Measurements from ENCODE around the gene ZNF618. TPM values are rescaled to one million over a fixed set of nuclear protein-coding genes. Genes with fewer than 3 reads are reported as not detected.

ZNF618 gene
- total RNA-seq, 1 donor from 2014 or later, result 1.9 TPM

DNA sequence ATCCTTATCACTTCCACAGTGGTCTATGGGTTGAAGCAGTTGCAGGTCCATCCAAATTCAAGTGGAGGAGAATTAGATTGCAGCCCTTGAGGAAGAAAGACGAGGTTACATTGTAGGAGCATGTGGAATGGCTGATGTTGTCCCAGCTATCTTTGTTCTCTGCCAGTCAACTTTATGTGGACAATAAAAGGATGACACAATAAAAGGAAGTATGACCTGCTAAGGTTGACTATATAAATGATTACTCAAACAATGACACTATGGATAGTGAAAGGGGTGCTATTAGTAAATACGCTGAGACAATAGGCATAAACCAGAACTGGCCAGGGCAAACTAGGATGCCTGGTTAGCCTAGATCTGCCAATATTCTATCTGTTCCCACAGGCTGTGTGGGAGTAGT is 12.8 kb upstream of the ZNF618 start:
- Histone ChIP-seq H3K36me3 (no peaks in the 10 kb centered on the region), H3K27me3 (ENCODE audit: low read depth) (peaks cover 46% of the 10 kb centered on the region), H3K4me1 (no peaks in the 10 kb centered on the region), H3K9me3 (replicated peaks) (peaks cover 5% of the 10 kb centered on the region), H3K27ac (replicated peaks) (no peak overlapping the region), H3K4me3 (no peak overlapping the region)
- TF ChIP-seq, protein P1, sequence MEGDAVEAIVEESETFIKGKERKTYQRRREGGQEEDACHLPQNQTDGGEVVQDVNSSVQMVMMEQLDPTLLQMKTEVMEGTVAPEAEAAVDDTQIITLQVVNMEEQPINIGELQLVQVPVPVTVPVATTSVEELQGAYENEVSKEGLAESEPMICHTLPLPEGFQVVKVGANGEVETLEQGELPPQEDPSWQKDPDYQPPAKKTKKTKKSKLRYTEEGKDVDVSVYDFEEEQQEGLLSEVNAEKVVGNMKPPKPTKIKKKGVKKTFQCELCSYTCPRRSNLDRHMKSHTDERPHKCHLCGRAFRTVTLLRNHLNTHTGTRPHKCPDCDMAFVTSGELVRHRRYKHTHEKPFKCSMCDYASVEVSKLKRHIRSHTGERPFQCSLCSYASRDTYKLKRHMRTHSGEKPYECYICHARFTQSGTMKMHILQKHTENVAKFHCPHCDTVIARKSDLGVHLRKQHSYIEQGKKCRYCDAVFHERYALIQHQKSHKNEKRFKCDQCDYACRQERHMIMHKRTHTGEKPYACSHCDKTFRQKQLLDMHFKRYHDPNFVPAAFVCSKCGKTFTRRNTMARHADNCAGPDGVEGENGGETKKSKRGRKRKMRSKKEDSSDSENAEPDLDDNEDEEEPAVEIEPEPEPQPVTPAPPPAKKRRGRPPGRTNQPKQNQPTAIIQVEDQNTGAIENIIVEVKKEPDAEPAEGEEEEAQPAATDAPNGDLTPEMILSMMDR (IDR thresholded peaks at IDR 0.05; ENCODE audit: borderline replicate concordance), result no peak
- DNase-seq, result no peak
- intact Hi-C loops (cut with micrococcal nuclease), result no loop called here

DNA sequence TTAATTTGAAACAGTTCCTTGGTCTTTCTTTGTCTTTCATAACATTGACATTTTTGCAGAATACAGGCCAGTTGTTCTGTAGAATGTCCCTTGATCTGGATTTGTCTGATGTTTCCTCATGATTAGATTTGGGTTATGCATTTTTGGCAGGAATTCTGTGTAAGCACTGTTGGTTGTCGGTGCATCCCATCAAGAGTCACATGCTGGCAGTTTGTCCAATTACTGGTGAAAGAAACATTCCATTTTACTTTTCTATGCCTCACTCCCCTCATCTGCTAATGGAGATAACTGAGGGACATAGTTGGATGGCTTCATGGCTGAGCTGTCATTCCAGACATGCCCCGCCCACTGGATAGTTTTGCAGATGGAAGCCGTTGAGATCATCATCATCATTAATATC is 7.6 kb upstream of the ZNF618 start:
- H3K36me3 ChIP-seq, result no peaks in the 10 kb centered on the region
- no peak for DNase-seq
- intact Hi-C loops (cut with micrococcal nuclease), result no loop called here
- H3K27ac ChIP-seq (replicated peaks), result no peak overlapping the region
- peaks cover 11% of the 10 kb centered on the region for H3K27me3 ChIP-seq (ENCODE audit: low read depth)
- H3K4me1 ChIP-seq, result no peaks in the 10 kb centered on the region
- H3K9me3 ChIP-seq (replicated peaks), result no peaks in the 10 kb centered on the region
- H3K4me3 ChIP-seq, result no peak overlapping the region
- TF ChIP-seq, protein P1 (IDR thresholded peaks at IDR 0.05; ENCODE audit: borderline replicate concordance), result no peak

- Histone ChIP-seq H3K9me3 (replicated peaks) (no peaks in the 10 kb centered on the region), H3K27me3 (ENCODE audit: low read depth) (peaks cover 3% of the 10 kb centered on the region), H3K4me3 (no peak overlapping the region), H3K4me1 (peaks cover 11% of the 10 kb centered on the region), H3K27ac (replicated peaks) (no peak overlapping the region), H3K36me3 (no peaks in the 10 kb centered on the region)
- TF ChIP-seq, protein P1 (IDR thresholded peaks at IDR 0.05; ENCODE audit: borderline replicate concordance), result no peak
- DNase-seq, result no peak
- intact Hi-C loops (cut with micrococcal nuclease), result no loop called here
These were observed 3.5 kb upstream of the ZNF618 start for GRCh38 chr9:113872485-113873143.

- intact Hi-C loops (cut with micrococcal nuclease), result no loop called here
- Histone ChIP-seq H3K27me3 (ENCODE audit: low read depth) (peaks cover 3% of the 10 kb centered on the region), H3K36me3 (no peaks in the 10 kb centered on the region), H3K9me3 (replicated peaks) (no peaks in the 10 kb centered on the region), H3K4me3 (no peak overlapping the region), H3K27ac (replicated peaks) (no peak overlapping the region), H3K4me1 (peaks cover 19% of the 10 kb centered on the region)
- DNase-seq, result no peak
- TF ChIP-seq, protein P1 (IDR thresholded peaks at IDR 0.05; ENCODE audit: borderline replicate concordance), result no peak
These were observed 2.7 kb upstream of the ZNF618 start for GRCh38 chr9:113873446-113873845.

- Histone ChIP-seq H3K4me3 (no peak overlapping the region), H3K27ac (replicated peaks) (no peak overlapping the region), H3K27me3 (ENCODE audit: low read depth) (peaks cover 3% of the 10 kb centered on the region), H3K9me3 (replicated peaks) (no peaks in the 10 kb centered on the region), H3K36me3 (no peaks in the 10 kb centered on the region), H3K4me1 (peaks cover 19% of the 10 kb centered on the region)
- intact Hi-C loops (cut with micrococcal nuclease), result no loop called here
- TF ChIP-seq, protein P1 (IDR thresholded peaks at IDR 0.05; ENCODE audit: borderline replicate concordance), result no peak
- no peak for DNase-seq
These were observed 2.2 kb upstream of the ZNF618 start for GRCh38 chr9:113873926-113874325.
